ENCODE results near the gene EFCAB6.

The EFCAB6 gene

DNA sequence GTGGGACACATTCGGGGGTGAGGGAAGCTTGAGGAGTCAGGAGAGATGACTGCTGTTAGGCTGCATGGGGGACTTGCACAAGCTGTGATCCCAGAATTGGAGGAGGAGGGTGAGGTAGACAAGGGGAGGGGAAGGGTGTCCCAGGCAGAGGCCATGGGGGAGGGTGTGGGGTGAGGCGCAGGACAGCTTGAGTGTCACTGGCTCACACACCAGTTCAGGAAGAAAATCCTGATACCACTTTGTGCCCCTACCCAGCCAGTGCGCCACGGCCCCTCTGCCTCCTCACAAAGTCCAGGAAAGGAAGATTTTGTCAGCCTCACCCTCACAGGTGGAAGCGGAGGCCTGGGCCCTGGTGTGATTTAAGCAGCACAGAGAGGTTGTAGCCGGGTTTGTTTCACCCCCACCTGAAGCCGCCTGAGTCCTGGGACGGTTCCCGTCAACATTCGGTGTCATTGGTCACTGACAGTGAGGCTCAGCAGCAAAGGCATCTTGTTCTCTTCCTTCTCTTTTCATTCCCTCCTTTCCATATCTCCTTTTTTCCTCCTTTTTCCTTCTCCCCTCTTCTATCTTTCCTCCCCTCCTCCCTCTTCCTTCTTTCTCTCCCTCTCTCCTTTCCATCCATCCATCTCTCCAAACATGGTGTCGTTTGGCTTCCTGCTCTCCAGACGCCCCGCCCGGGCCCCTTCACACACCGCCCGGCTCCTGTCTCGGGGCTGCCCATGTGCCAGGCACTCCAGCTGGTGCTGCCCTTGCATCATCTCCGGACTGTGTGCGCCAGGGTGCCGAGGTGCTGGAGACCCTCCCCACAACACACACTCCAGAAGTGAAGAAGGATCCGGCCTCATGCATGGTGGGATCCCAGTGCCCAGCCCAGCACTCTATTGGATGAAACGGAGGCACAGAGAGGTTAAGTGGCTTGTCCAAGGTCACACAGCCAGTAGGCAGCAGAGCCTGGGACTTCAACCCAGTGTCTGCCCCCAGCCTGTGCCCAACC, 311.0 kb downstream of the EFCAB6 start:
- DNase-seq (ENCODE audit: low spot score), result no peak

DNA sequence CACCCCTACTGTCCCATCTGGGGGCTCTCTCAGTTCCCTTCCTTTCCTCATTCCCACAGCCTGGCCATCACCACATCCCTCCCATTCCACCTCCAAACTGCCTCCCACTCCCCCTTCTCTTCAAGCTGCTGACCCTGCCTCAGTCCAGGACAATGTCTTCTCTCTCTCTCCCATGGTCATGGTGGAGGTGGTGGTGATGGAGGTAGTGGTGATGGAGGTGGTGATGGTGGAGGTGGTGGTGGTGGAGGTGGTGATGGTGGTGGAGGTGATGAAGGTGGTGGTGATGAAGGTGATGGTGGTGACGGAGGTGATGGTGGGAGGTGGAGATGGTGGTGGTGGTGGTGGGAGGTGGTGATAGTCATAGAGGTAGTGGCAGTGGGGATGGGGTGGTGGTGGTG, 313.2 kb downstream of the EFCAB6 start:
- no peak for DNase-seq (ENCODE audit: low spot score)

DNA sequence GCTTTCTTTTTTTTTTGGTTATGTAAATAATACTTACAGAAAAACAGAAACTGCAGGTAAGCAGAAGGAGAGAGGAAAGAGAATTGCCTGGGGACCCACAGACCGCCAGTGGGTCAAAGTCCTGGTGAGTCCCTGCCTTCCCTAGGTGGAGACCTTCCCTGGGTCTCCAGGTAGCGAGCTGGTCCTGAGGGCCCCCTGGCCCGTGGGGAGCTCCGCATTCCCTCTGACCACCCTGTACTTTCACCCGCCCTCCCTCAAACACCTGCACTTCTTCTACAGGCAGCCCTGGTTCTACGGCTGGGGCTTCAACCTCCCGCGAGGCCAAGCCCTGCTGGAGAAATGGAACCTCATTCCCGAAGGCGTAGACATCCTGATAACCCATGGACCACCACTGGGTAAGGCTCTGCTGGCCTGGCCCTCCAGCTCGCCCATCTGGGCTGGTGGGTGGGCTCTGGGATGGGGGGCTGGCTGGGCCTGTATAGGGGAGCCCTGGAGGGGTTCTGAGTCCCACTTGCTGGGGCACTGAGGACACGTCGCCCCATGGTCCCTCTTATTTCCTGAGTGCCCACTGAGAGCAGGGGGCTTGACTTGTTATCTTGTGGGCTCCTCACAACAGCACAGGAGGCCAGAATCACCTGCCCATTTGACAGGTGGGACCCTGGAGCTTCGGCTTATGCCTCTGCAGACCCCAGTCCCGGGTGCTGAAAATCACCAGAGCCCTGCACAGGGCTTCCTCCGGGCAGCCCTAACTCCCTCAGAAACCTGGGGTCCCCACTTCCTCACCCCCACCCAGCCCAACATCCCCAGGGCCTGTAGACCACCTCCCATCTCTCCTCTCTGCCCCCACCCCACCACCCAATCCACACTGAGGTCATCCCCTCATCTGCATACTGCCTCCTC, 313.9 kb downstream of the EFCAB6 start:
- DNase-seq (ENCODE audit: low spot score), result no peak

DNA sequence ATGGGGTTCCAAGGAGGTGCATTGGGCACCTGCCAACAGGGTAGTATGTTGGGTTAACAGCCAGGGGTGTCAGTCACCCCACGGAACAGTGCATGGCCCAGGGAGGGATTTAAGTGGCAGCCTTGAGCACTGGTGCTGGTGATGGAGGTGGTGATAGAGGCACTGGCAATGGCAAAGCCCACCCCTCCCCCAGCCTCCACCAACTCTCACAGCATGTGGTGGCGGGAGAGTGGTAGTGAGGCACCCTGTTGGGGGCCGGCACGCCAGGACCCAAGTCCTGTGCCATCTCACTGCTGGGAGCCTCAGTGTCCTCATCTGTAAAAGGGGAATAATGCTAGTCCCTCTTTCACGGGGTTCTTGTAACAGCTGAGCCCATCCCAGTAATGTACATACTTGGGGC, 318.8 kb downstream of the EFCAB6 start:
- DNase-seq (ENCODE audit: low spot score), result no peak

DNA sequence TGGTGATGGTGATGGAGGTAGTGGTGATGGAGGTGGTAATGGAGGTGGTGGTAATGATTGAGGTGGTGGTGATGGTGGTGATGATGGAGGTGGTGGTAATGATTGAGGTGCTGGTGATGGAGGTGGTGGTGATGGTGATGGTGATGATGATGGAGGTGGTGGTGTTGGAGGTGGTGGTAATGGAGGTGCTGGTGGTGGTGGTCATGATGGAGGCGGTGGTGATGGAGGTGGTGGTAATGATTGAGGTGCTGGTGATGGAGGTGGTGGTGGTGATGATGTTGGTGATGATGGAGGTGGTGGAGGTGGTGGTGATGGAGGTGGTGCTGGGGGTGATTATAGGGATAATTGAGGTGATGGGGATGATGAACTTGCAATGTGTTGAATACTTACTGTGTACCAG, 320.4 kb downstream of the EFCAB6 start:
- no peak for DNase-seq (ENCODE audit: low spot score)

DNA sequence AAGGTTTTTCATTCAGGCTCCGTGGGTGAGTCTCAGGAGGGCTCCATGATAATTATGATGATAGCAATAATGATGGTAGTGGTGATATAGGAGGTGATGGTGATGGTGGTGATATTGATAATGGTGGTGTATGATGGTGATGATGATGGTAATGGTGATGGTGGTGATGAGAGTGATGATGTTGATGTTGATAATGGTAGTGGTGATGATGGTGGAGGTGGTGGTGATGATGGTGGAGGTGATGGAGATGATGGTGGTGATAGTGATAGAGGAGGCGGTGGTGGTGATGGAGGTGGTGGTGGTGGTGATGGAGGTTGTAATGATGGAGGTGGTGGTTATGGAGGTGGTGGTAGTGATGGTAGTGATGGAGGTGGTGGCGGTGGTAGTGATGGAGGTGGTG, 320.9 kb downstream of the EFCAB6 start:
- no peak for DNase-seq (ENCODE audit: low spot score)

DNA sequence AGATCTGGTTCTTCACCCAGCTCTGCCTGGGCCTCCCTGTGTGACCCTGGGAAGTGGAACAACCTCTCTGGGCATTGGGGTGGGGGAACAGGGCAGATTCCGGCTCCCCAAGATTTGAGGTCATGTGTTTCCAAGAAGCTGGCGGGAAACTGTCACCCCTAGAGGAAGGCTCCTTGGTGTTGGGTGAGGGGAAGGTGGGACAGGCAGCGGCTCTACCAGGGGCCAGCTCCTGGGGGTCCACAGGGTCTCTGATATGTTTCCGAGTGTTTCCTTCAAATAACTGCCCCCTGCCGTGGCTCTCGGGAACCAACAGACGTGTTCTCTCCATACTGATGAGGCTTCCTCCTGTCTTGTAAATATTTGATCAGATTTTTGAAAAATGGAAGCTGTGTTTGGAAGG, 321.8 kb downstream of the EFCAB6 start:
- DNase-seq (ENCODE audit: low spot score), result no peak

DNA sequence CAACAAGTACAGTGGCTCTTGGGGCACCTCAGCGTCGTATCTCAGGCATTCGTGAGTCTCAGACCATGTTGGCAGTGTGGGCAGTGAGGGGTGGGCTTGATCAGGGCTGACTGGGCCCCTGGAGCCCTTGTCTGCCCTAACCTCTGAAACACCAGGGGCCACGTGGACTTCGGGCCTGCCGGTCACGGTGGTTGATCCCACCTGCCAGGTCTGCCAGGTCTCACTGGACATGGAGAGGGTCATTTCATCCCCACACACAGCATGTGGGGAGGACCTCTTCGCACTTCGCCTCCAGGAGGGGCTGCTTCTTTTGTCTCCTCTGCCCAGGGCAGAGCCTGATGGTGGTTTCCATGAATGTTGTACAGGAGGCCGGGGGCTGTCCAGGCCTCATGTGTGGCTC, 323.2 kb downstream of the EFCAB6 start:
- DNase-seq (ENCODE audit: low spot score), result no peak

DNA sequence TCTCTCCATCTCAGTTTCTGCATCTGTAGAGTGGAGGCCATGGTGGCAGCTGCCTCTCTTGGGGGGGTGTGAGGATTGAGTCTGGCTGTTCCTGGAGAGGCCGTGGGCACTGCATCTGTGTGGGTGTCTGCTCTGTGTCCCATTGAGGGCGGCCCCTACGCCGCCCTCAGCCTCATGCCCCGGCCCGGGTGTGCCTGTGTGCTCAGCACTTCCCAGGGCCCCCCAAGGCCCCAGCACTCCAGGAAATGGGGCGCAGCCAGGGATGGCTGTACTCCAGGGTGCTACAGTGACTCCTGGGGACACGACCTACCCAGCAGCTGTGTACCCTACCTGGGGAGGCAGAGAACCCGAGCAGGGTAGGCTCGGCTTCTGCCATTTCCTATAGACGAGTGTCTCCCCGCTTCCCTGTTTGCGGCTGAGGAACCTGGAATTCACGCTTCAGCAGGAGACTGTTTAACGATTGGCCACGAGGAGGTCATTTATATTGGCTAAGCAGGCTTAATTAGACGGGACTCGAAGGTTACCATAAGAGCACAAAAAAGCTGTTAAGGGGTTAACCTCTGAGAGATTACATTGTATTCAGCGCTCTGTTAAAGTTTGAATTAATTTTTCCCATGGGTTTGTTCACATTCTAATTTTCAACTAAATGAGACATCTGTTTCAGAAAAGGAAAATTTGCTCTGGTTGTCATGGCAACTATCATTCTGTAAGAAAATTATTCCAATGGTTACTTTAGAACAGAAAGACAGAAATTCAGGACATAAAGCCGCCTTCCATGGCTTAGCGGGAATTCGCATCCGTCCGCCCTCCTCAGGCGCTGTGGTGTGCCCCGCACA, 323.9 kb downstream of the EFCAB6 start:
- DNase-seq (ENCODE audit: low spot score), result no peak

DNA sequence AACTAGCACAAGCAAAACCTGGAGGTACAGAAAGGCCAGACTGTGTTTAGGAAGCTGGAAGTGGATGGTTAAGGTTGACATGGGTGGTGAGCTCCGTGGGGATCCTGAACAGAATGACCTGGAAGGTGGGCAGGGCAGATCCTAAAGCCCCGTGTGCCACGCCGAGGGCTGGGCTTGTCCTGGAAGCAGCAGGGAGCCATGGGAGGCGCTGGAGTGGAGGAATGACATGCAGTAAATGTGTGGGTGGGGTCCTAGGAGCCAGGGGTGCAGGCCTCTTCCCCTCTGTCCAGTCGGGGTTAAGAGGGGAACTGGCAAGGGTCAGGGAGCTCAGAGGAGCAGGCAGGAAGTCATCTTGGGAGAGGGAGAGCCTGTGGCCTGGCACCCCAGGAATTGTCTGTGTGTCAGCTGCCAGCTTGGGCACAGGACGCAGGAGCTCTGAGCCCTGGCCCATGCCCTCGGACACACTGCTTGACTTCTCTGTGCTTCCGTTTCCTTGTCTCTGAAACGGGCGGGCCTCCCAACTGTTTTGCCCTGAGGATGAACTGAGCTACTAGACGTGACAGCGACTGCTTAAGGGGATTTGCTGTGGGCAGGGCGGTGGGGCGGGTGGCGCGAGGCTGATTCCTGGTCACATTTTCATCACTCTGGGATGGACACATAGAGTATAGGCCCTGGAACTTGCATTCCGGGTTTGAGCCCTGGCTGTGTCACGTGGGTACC, 324.6 kb downstream of the EFCAB6 start:
- no peak for DNase-seq (ENCODE audit: low spot score)

DNA sequence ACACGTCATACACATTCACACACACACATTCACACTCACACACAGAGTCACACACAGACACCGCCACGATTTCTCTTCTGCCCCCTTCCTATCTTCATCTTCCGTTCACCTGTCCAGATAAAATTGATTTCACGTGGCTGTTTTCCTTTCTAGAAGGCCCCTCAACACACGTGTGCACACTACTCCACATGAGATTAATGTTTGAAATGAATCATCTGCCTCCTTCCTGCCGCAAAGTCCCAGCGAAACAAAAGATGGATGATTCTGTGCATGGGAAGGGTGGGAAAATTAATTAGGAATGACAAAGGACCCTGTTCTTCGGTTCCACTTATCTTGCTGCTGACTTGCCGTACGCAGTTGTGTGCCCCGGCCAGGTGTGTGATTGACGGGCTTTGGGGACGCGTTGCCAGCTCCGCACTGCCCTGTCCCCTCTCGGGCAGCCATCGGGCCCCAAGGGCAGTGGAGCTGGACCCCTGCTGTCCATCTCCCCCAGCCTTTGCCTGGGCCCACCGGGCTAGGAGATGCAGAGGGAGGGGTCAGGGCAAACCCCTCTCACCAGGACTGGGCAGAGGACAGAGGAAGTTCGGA, 326.5 kb downstream of the EFCAB6 start:
- DNase-seq (ENCODE audit: low spot score), result no peak

DNA sequence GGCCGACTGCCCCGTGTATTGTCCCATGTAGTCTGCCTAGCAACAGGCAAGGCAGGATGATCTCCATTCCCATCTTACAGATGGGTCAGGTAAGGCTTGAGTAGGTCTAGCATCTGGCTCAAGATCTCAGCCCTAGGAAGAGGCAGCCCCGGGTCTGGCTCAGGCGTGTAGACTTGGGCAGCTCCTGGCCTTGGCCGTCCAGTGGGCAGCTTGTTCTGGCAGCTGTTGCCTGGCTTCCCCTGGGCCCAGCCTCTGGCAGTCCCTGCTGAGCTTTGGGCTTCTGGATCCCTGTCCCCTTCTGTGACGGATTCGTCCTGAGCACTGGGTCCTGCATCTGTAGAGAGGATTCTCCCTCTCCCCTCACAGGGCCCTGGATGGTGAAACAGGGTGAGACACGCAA, 327.9 kb downstream of the EFCAB6 start:
- no peak for DNase-seq (ENCODE audit: low spot score)

DNA sequence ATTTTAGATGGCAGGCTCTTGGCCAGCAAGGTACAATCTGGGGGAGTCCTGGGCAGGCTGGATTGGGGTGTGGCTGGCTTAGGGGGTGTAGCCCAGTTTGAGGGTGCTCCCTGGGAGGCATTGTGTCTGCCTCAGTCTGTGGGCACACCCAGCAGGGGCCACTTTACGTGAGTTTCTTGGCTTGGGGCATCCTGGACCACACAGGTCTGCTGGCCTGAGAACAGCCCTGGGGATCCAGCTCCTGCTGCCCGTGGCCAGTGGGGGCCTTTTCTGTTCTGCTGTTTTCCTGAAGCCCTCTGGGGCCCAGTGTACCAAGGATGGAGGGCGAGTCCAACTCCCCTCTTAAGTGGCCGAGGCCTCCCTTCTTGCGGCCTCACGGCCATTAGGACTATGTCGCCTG, 328.4 kb downstream of the EFCAB6 start:
- no peak for DNase-seq (ENCODE audit: low spot score)

DNA sequence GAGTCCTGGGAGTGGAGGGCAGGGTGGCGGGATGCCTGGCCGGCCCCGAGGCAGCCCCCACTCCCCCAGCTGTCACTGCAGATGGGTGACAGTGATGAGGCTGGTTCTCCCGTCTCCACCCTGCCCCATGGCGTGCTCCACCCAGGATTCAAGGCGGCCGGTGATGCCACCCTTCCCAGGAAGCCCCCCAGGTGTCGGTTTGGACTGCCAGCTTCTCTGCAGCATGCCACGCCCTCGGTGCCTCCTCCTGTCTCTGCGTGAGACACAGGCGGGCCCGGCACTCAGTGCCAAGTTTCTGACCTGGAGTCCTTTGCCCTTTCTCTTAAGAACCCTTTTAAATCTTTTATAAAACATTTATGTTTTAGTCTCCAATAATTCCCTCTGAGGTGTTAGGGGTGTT, 328.8 kb downstream of the EFCAB6 start:
- no peak for DNase-seq (ENCODE audit: low spot score)

DNA sequence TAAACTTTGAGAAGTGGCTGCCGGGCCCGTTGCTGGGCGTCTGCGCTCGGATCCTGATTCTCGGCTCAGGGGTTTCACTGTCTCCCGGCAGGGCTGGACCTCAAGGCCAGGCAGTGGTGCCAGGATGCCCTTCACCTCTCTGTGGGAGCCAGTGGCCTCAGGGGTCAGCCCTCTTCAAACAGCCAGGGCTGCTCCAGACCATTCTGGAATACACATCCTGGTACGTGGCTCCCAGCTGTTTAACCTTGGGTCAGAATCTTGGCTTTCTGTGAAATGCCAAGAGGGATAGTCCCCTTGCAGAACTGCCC, 329.8 kb downstream of the EFCAB6 start:
- no peak for DNase-seq (ENCODE audit: low spot score)

DNA sequence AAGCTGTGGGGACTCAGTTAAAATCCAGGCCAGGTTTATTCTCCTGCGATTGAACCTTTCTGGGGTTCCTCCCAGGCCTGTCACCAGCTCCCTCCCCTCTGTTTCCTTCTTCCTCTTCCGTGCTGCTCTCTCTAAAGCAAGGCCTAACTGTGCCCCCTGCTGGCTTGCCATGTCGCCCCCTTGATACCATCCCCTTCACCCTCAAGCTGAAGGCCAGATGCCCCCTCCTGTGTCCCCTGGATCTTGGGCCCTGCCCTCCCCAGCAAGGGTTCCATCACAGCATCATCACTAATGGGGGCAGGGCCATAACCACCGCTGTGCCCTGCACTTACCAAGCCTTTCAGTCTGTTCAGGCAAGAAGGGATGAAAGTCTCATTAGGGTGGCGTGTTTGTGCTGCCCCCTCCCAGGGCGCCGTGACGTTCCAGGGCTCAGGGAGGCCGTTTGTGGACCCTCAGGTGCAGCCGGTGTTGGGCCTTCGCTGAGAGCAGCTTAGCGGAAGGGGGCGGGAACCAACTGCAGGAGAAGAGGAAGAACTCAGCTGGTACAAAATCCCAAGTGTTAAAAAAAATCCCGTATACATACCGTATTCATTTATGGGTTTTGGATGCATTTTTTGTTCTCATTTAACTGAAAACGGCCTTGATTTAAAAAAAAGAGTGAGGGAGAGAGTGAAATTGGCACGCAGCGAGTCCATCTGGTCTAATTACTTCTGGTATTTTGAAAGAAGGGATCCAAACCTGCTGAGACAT, 330.4 kb downstream of the EFCAB6 start:
- DNase-seq (ENCODE audit: low spot score), result no peak

DNA sequence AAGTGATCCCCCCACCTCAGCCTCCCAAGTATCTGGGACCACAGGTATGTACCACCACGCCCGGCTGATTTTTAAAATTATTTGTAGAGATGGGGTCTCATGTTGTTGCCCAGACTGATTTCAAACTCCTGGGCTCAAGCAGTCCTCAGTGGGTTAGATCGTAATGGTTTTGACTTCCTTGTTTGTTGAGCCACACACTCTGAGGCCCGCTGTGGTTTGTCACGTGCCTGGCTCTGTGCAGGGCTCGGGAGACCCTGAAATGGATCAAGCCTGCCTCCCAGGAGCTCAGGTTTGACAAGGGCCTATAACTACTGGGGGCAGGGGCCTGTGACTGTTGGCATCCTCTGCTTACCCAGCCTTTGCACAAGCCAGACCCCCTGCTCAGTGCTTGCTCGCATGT, 332.1 kb downstream of the EFCAB6 start:
- DNase-seq (ENCODE audit: low spot score), result no peak

DNA sequence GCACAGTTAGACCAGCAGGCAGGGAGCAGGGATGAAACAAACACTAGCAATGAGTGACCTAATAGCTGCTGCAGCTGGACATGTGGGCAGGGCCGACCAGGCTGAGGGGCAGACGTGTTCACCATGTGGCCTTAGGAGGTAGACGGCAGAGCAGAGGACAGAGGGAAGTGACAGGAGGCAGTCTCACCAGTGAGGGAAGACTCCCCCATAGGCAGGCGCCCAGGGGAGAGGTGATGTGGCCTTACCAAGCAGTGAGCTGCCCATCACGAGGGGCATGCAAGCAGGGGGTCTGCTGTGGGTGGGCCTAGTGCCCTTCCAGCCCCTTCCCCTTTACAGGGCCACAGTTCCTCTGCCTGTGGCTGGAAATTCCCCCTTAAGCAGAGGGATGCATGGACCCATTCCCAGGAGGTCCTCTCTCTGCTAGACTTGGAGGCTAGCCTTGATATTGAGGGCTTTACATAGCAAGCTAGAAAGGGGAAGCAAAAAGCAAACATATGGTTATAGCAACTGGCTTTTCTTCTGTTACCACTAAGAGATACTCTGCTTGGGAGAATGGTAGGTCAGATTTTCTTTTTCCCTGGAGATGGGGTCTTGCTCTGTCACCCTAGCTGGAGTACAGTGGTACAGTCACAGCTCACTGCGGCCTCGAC, 332.7 kb downstream of the EFCAB6 start:
- DNase-seq (ENCODE audit: low spot score), result no peak

Data from COLO829 (cell line).